Trophoblast cell (in vitro differentiated cells and primary cell): ENCODE results near the gene CD99.
A peak's percentile ranks its signal among the peaks of the same experiment; 100 is the strongest.

Experiments used
- DNase-seq, 2 donors: peaks; one replicate each; pipeline ENCODE4 v3.0.0-alpha.2; 2016
- H2AFZ ChIP-seq: 2 replicates; pipeline ENCODE4 v1.6.1; 2013; ENCODE audit warnings: low read length, moderate library complexity, mild to moderate bottlenecking; ENCODE audit not compliant: insufficient read depth, poor library complexity
- H2AK5ac ChIP-seq: 2 replicates; pipeline ENCODE4 v1.6.1; 2013; ENCODE audit warnings: mild to moderate bottlenecking, low read length
- H2BK120ac ChIP-seq: 2 replicates; pipeline ENCODE4 v1.6.1; 2013; ENCODE audit warnings: low read length, mild to moderate bottlenecking, moderate library complexity; ENCODE audit not compliant: insufficient read depth, poor library complexity
- H2BK12ac ChIP-seq: 2 replicates; pipeline ENCODE4 v1.6.1; 2013; ENCODE audit warnings: mild to moderate bottlenecking, low read length, moderate library complexity
- H2BK5ac ChIP-seq: 2 replicates; pipeline ENCODE4 v1.6.1; 2013; ENCODE audit warnings: low read length, low read depth, moderate library complexity, mild to moderate bottlenecking; ENCODE audit not compliant: poor library complexity
- H3K14ac ChIP-seq: 2 replicates; pipeline ENCODE4 v1.6.1; 2013; ENCODE audit warnings: mild to moderate bottlenecking, low read length
- H3K18ac ChIP-seq: 2 replicates; pipeline ENCODE4 v1.6.1; 2013; ENCODE audit warnings: mild to moderate bottlenecking, low read length
- H3K23ac ChIP-seq: 2 replicates; pipeline ENCODE4 v1.6.1; 2013; ENCODE audit warnings: low read length
- H3K27ac ChIP-seq: 2 replicates; pipeline ENCODE4 v1.5.1; 2013; ENCODE audit warnings: low read depth, mild to moderate bottlenecking, inconsistent platforms, low read length, moderate library complexity
- H3K27me3 ChIP-seq: 2 replicates; pipeline ENCODE4 v1.6.1; 2013; ENCODE audit warnings: inconsistent platforms, mild to moderate bottlenecking, low read length, moderate library complexity; ENCODE audit not compliant: insufficient read depth
- H3K36me3 ChIP-seq, 2 experiments: 1 replicate in 1 of 2; 2 replicates in 1 of 2; pipeline ENCODE4 v1.6.1; 2013; ENCODE audit warnings: low read length in 2 of 2, mild to moderate bottlenecking in 2 of 2, moderate library complexity in 1 of 2; ENCODE audit not compliant: insufficient read depth in 2 of 2, control insufficient read depth in 1 of 2
- H3K4ac ChIP-seq: 2 replicates; pipeline ENCODE4 v1.6.1; 2013; ENCODE audit warnings: low read depth, mild to moderate bottlenecking, low read length, moderate library complexity
- H3K4me1 ChIP-seq, 2 experiments: 1 replicate in 1 of 2; 2 replicates in 1 of 2; pipeline ENCODE4 v1.6.1; 2013; ENCODE audit warnings: low read length in 2 of 2, mild to moderate bottlenecking in 2 of 2, moderate library complexity in 1 of 2; ENCODE audit not compliant: insufficient read depth in 2 of 2, control insufficient read depth in 1 of 2
- H3K4me2 ChIP-seq: 2 replicates; pipeline ENCODE4 v1.6.1; 2013; ENCODE audit warnings: inconsistent platforms, mild to moderate bottlenecking, low read length, moderate library complexity
- H3K4me3 ChIP-seq: 2 replicates; pipeline ENCODE4 v1.5.1; 2013; ENCODE audit warnings: mild to moderate bottlenecking, low read depth, low read length, inconsistent platforms
- H3K79me1 ChIP-seq: one replicate; pipeline ENCODE4 v1.6.1; 2013; ENCODE audit warnings: low read length
- H3K79me2 ChIP-seq: 2 replicates; pipeline ENCODE4 v1.6.1; 2013; ENCODE audit warnings: low read length, mild to moderate bottlenecking; ENCODE audit not compliant: control insufficient read depth, insufficient read depth, poor library complexity
- H3K9ac ChIP-seq: 2 replicates; pipeline ENCODE4 v1.6.1; 2013; ENCODE audit warnings: mild to moderate bottlenecking, low read length
- H3K9me3 ChIP-seq: 2 replicates; pipeline ENCODE4 v1.6.1; 2013; ENCODE audit warnings: low read depth, mild to moderate bottlenecking, control low read depth, inconsistent platforms, low read length; ENCODE audit not compliant: insufficient read depth
- H4K12ac ChIP-seq: 2 replicates; pipeline ENCODE4 v1.6.1; 2013; ENCODE audit warnings: low read depth, mild to moderate bottlenecking, low read length, moderate library complexity
- H4K8ac ChIP-seq: 2 replicates; pipeline ENCODE4 v1.6.1; 2013; ENCODE audit warnings: low read depth, mild to moderate bottlenecking, low read length, moderate library complexity
- H4K91ac ChIP-seq: one replicate; pipeline ENCODE4 v1.6.1; 2013; ENCODE audit warnings: low read depth, mild to moderate bottlenecking, low read length, moderate library complexity
- WGBS: extraction: QIAGEN DNeasy Blood & Tissue Kit; methylation state at CpG from one replicate; pipeline ENCODE4 v1.1.7; 2013; ENCODE audit warnings: missing lambda C conversion rate; ENCODE audit not compliant: insufficient read length, insufficient coverage; ENCODE audit errors: extremely low coverage; 5-methylcytosine and 5-hydroxymethylcytosine counted together

The CD99 gene

DNA sequence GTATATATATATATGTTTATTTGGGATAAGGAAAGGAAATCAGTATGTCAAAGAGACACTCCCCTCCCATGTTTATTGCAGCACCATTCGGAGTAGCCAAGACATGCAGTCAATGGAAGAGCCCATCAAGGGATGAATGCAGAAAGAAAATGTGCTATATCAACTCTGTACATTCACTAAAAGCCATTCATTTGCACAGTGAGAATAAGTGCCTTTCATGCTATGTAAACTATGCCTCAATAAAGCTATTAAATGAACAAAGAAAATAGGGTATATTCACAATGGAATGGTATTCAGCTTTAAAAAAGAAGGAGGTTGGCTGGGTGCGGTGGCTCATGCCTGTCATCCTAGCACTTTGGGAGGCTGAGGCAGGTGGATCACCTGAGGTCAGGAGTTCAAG, 20.3 kb downstream of the CD99 start:
- Histone ChIP-seq H3K4me1 (peaks cover 30 to 51% of the 10 kb centered on the region in 2 experiments), H3K36me3 (peaks cover 10 to 24% of the 10 kb centered on the region in 2 experiments), H3K14ac (no peak overlapping the region), H3K79me1 (peaks cover 19% of the 10 kb centered on the region), H2BK120ac (no peak overlapping the region), H3K23ac (no peak overlapping the region), H4K91ac (no peak overlapping the region), H3K79me2 (peaks cover 7% of the 10 kb centered on the region), H3K27ac (no peak overlapping the region), H4K12ac (no peak overlapping the region), H3K4me3 (no peak overlapping the region), H2BK5ac (no peak overlapping the region), H2BK12ac (no peak overlapping the region), H4K8ac (no peak overlapping the region), H3K9me3 (peaks cover 11% of the 10 kb centered on the region), H2AFZ (no peak overlapping the region), H3K4me2 (no peak overlapping the region), H2AK5ac (no peak overlapping the region), H3K18ac (no peak overlapping the region), H3K27me3 (no peaks in the 10 kb centered on the region), H3K4ac (no peak overlapping the region), H3K9ac (no peak overlapping the region)
- no peak for DNase-seq
- no CpG with 5 or more reads among the region's 2 CpGs for WGBS

DNA sequence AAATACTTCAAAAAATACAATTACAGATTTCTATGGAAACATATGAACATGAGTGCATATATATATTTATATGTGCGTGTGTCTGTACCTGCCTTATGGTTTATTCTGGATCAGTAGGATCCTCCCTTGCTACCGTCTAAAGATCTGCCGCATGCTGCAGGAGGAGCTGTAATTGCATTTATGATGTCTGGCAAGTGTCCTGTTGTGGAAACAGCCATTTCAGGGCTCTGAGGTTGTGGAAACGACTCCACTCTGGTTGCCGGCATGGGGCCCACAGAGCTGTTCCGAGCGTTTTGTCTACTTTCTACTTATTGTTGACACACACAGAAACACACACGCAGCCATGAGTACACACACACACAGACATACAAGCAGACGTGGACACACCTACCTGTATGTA, 21.3 kb downstream of the CD99 start:
- Histone ChIP-seq H3K79me2 (peaks cover 9% of the 10 kb centered on the region), H3K36me3 (peaks cover 18 to 31% of the 10 kb centered on the region in 2 experiments), H2BK12ac (no peak overlapping the region), H3K4me3 (no peak overlapping the region), H3K23ac (no peak overlapping the region), H3K4me2 (no peak overlapping the region), H3K18ac (no peak overlapping the region), H3K27ac (no peak overlapping the region), H3K14ac (no peak overlapping the region), H2AFZ (no peak overlapping the region), H3K79me1 (peaks cover 21% of the 10 kb centered on the region), H4K8ac (no peak overlapping the region), H3K9ac (no peak overlapping the region), H3K9me3 (peaks cover 12% of the 10 kb centered on the region), H2AK5ac (no peak overlapping the region), H2BK5ac (no peak overlapping the region), H3K4ac (no peak overlapping the region), H4K91ac (no peak overlapping the region), H4K12ac (no peak overlapping the region), H3K27me3 (no peaks in the 10 kb centered on the region), H3K4me1 (peaks cover 26 to 45% of the 10 kb centered on the region in 2 experiments), H2BK120ac (no peak overlapping the region)
- DNase-seq = no peak
- no CpG with 5 or more reads among the region's 9 CpGs for WGBS

DNA sequence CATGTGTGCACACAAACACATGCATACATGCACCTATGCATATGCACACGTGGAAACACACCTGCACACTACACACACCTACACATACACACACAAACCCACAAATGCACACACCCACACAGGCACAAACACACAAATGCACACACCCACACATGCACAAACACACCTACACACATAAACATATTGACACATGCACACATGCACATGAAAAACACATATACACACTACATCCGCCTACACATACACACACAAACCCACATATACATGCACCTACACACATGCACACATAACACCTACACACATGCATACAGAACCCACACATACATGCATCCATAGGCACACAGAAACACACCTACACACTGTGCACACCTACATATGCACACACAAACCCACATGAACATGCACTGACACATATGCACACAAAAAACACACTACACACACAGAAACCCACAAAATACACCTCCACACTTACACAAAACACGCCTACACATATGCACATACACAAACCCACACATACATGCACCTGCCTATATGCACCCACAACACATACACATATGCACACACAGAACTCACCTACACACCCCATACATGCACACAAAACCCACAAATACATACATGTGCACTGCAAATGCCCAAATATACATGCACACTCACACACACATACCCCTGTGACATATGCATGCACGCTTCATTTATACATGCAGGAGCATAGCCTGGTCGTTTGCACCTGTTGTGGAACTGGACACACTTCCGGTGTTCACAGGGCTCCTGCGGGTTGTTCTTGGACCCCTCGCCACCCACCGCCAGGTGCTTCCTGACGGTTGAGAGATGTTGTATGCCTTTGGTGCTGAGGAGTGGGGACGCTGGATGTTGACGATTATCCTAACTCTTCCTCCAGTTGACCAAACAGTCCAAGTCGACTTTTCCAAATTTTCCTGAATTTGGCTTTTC, 22.1 kb downstream of the CD99 start:
- H2BK5ac ChIP-seq = no peak overlapping the region
- no peak overlapping the region for H4K8ac ChIP-seq
- peak overlapping the region; percentile 73 for H3K23ac ChIP-seq
- H3K18ac ChIP-seq = no peak overlapping the region
- H3K36me3 ChIP-seq = peaks cover 22 to 37% of the 10 kb centered on the region in 2 experiments
- H3K4ac ChIP-seq = no peak overlapping the region
- no peak overlapping the region for H3K27ac ChIP-seq
- no peak overlapping the region for H3K4me2 ChIP-seq
- no peak overlapping the region for H2AFZ ChIP-seq
- no peak overlapping the region for H4K12ac ChIP-seq
- H3K79me2 ChIP-seq = peaks cover 7% of the 10 kb centered on the region
- no peak overlapping the region for H2BK120ac ChIP-seq
- no peak overlapping the region for H2BK12ac ChIP-seq
- H3K9me3 ChIP-seq = peaks cover 12% of the 10 kb centered on the region
- H4K91ac ChIP-seq = no peak overlapping the region
- peaks cover 19 to 38% of the 10 kb centered on the region in 2 experiments for H3K4me1 ChIP-seq
- H3K79me1 ChIP-seq = peaks cover 15% of the 10 kb centered on the region
- no peak overlapping the region for H3K14ac ChIP-seq
- no peak for DNase-seq
- no peak overlapping the region for H3K4me3 ChIP-seq
- H2AK5ac ChIP-seq = no peak overlapping the region
- 100% methylated on average over 1 of the region's 13 CpGs for WGBS
- H3K27me3 ChIP-seq = no peaks in the 10 kb centered on the region
- peak overlapping the region; percentile 45 for H3K9ac ChIP-seq

- no peak overlapping the region for H4K12ac ChIP-seq
- peaks cover 7% of the 10 kb centered on the region for H3K79me2 ChIP-seq
- H3K9me3 ChIP-seq = peaks cover 7% of the 10 kb centered on the region
- H4K8ac ChIP-seq = peak overlapping the region; percentile 54
- no peak overlapping the region for H3K14ac ChIP-seq
- H3K4me2 ChIP-seq = peak overlapping the region; percentile 43
- peaks cover 15% of the 10 kb centered on the region for H3K79me1 ChIP-seq
- H3K27me3 ChIP-seq = no peaks in the 10 kb centered on the region
- no peak overlapping the region for H2BK12ac ChIP-seq
- H3K36me3 ChIP-seq = peaks cover 25 to 40% of the 10 kb centered on the region in 2 experiments
- H2BK120ac ChIP-seq = peak overlapping the region; percentile 62
- no peak overlapping the region for H3K9ac ChIP-seq
- H4K91ac ChIP-seq = peak overlapping the region; percentile 59
- H2AK5ac ChIP-seq = no peak overlapping the region
- no peak overlapping the region for H3K18ac ChIP-seq
- H2BK5ac ChIP-seq = peak overlapping the region; percentile 75
- no peak overlapping the region for H3K23ac ChIP-seq
- no peak overlapping the region for H3K4ac ChIP-seq
- no peak overlapping the region for H3K4me3 ChIP-seq
- no peak for DNase-seq
- no CpG with 5 or more reads among the region's 6 CpGs for WGBS
- peaks cover 15 to 24% of the 10 kb centered on the region in 2 experiments for H3K4me1 ChIP-seq
- H3K27ac ChIP-seq = peak overlapping the region; percentile 76
- H2AFZ ChIP-seq = no peak overlapping the region
Measured at GRCh38 chrX:2714551-2714950, 23.5 kb downstream of the CD99 start.
